ENCODE data around the gene CITED4. TPM values are rescaled to one million over a fixed set of nuclear protein-coding genes. Genes with fewer than 3 reads are reported as not detected.

CITED4 gene
- total and polyA plus RNA-seq, 10 of the 15 experiments (the other 5 are each of a cell fraction or from before 2014, with no cell fraction given) = 0.13 to 0.64 (median 0.26) TPM; not detected in 6

Other genes starting within 250 kb of the CITED4 start
- gene RIMS3, start 196.7 kb downstream of the CITED4 start, total RNA-seq (2014; rRNA removed) = 0.45 and 0.49 TPM in 2 replicates
- gene RIMS3, start 196.7 kb downstream of the CITED4 start, total RNA-seq (2014; rRNA removed; fragmentation: Illumina TruSeq; extraction: Trizol) = 0.32 and 0.36 TPM in 2 replicates
- gene RIMS3, start 196.7 kb downstream of the CITED4 start, total RNA-seq (2021) = 0.74 and 0.93 TPM in 2 replicates
- gene RIMS3, start 196.7 kb downstream of the CITED4 start, polyA plus RNA-seq (2011; rRNA removed) = 3.9 and 4.7 TPM in 2 replicates
- 0.43 and 0.59 TPM in 2 replicates for gene RIMS3, start 196.7 kb downstream of the CITED4 start, polyA plus RNA-seq (2014; fragmentation: Illumina TruSeq; extraction: Trizol)
- under 1 TPM; 0.02 to 0.09 TPM for gene RIMS3, start 196.7 kb downstream of the CITED4 start, polyA plus RNA-seq (2014; fragmentation: Nextera tagmentation; extraction: Ambion mirVana)
- gene RIMS3, start 196.7 kb downstream of the CITED4 start, polyA plus RNA-seq (2014; rRNA removed) = 0.31 and 0.52 TPM in 2 replicates
- 1 to 10 TPM in 1 of 2 experiments, under 1 TPM in 1; 0.29 to 1.0 TPM for gene RIMS3, start 196.7 kb downstream of the CITED4 start, polyA plus RNA-seq (2016; fragmentation: Nextera tagmentation; extraction: Ambion mirVana)
- 43.1 and 49.0 TPM in 2 replicates for gene NFYC, start 170.7 kb downstream of the CITED4 start, total RNA-seq (2014; rRNA removed)
- gene NFYC, start 170.7 kb downstream of the CITED4 start, total RNA-seq (2014; rRNA removed; fragmentation: Illumina TruSeq; extraction: Trizol) = 24.2 and 26.0 TPM in 2 replicates
- gene NFYC, start 170.7 kb downstream of the CITED4 start, total RNA-seq (2021) = 55.0 and 66.6 TPM in 2 replicates
- gene NFYC, start 170.7 kb downstream of the CITED4 start, polyA plus RNA-seq (2011; rRNA removed) = 57.7 and 84.2 TPM in 2 replicates
- gene NFYC, start 170.7 kb downstream of the CITED4 start, polyA plus RNA-seq (2014; fragmentation: Illumina TruSeq; extraction: Trizol) = 52.5 and 69.7 TPM in 2 replicates
- 1 to 10 TPM; 4.3 to 6.9 TPM for gene NFYC, start 170.7 kb downstream of the CITED4 start, polyA plus RNA-seq (2014; fragmentation: Nextera tagmentation; extraction: Ambion mirVana)
- 64.2 and 78.5 TPM in 2 replicates for gene NFYC, start 170.7 kb downstream of the CITED4 start, polyA plus RNA-seq (2014; rRNA removed)
- gene NFYC, start 170.7 kb downstream of the CITED4 start, polyA plus RNA-seq (2016; fragmentation: Nextera tagmentation; extraction: Ambion mirVana) = 10 to 100 TPM; 64.1 to 70.1 TPM
- under 0.01 and 0.11 TPM in 2 replicates for gene KCNQ4, start 78.6 kb downstream of the CITED4 start, total RNA-seq (2014; rRNA removed)
- 0.04 and 0.05 TPM in 2 replicates for gene KCNQ4, start 78.6 kb downstream of the CITED4 start, total RNA-seq (2014; rRNA removed; fragmentation: Illumina TruSeq; extraction: Trizol)
- gene KCNQ4, start 78.6 kb downstream of the CITED4 start, total RNA-seq (2021) = 0.18 and 0.21 TPM in 2 replicates
- gene KCNQ4, start 78.6 kb downstream of the CITED4 start, polyA plus RNA-seq (2011; rRNA removed) = 0.03 and 0.04 TPM in 2 replicates
- 0.08 and 0.13 TPM in 2 replicates for gene KCNQ4, start 78.6 kb downstream of the CITED4 start, polyA plus RNA-seq (2014; fragmentation: Illumina TruSeq; extraction: Trizol)
- not detected for gene KCNQ4, start 78.6 kb downstream of the CITED4 start, polyA plus RNA-seq (2014; fragmentation: Nextera tagmentation; extraction: Ambion mirVana)
- gene KCNQ4, start 78.6 kb downstream of the CITED4 start, polyA plus RNA-seq (2014; rRNA removed) = 0.10 and 0.30 TPM in 2 replicates
- under 1 TPM; 0.05 to 0.07 TPM for gene KCNQ4, start 78.6 kb downstream of the CITED4 start, polyA plus RNA-seq (2016; fragmentation: Nextera tagmentation; extraction: Ambion mirVana)
- gene CTPS1, start 117.3 kb upstream of the CITED4 start, total RNA-seq (2014; rRNA removed) = 42.9 and 46.4 TPM in 2 replicates
- 71.5 and 74.7 TPM in 2 replicates for gene CTPS1, start 117.3 kb upstream of the CITED4 start, total RNA-seq (2014; rRNA removed; fragmentation: Illumina TruSeq; extraction: Trizol)
- gene CTPS1, start 117.3 kb upstream of the CITED4 start, total RNA-seq (2021) = 73.8 and 75.8 TPM in 2 replicates
- 24.0 and 27.5 TPM in 2 replicates for gene CTPS1, start 117.3 kb upstream of the CITED4 start, polyA plus RNA-seq (2011; rRNA removed)
- gene CTPS1, start 117.3 kb upstream of the CITED4 start, polyA plus RNA-seq (2014; fragmentation: Illumina TruSeq; extraction: Trizol) = 106 and 138 TPM in 2 replicates
- 10 to 100 TPM; 44.8 to 50.9 TPM for gene CTPS1, start 117.3 kb upstream of the CITED4 start, polyA plus RNA-seq (2014; fragmentation: Nextera tagmentation; extraction: Ambion mirVana)
- 49.2 and 49.7 TPM in 2 replicates for gene CTPS1, start 117.3 kb upstream of the CITED4 start, polyA plus RNA-seq (2014; rRNA removed)
- 100 to 1,000 TPM in 1 of 2 experiments, 10 to 100 TPM in 1; 97.0 to 101 TPM for gene CTPS1, start 117.3 kb upstream of the CITED4 start, polyA plus RNA-seq (2016; fragmentation: Nextera tagmentation; extraction: Ambion mirVana)
- gene SLFNL1, start 159.4 kb upstream of the CITED4 start, total RNA-seq (2014; rRNA removed) = 0.11 and 0.22 TPM in 2 replicates
- gene SLFNL1, start 159.4 kb upstream of the CITED4 start, total RNA-seq (2014; rRNA removed; fragmentation: Illumina TruSeq; extraction: Trizol) = 0.13 and 0.23 TPM in 2 replicates
- 0.18 and 0.24 TPM in 2 replicates for gene SLFNL1, start 159.4 kb upstream of the CITED4 start, total RNA-seq (2021)
- 0.16 and 0.18 TPM in 2 replicates for gene SLFNL1, start 159.4 kb upstream of the CITED4 start, polyA plus RNA-seq (2011; rRNA removed)
- gene SLFNL1, start 159.4 kb upstream of the CITED4 start, polyA plus RNA-seq (2014; fragmentation: Illumina TruSeq; extraction: Trizol) = 0.10 TPM in 1 of 2 replicates, not detected in the other
- not detected for gene SLFNL1, start 159.4 kb upstream of the CITED4 start, polyA plus RNA-seq (2014; fragmentation: Nextera tagmentation; extraction: Ambion mirVana)
- 0.05 and 0.20 TPM in 2 replicates for gene SLFNL1, start 159.4 kb upstream of the CITED4 start, polyA plus RNA-seq (2014; rRNA removed)
- under 1 TPM; 0.55 to 0.98 TPM for gene SLFNL1, start 159.4 kb upstream of the CITED4 start, polyA plus RNA-seq (2016; fragmentation: Nextera tagmentation; extraction: Ambion mirVana)

Measured in GM12878 (cell line).